HG03378 (cell line): ENCODE results near the gene PRND.
"Not testable (repeated sequence)": the region's sequence is repeated elsewhere in the genome, so short reads cannot be mapped to it uniquely, and the experiment has no call there.

Experiments used
- ATAC-seq: cut with Tn5 transposase; IDR thresholded peaks from one replicate; pipeline ENCODE4 v1.9.1; 2021; ENCODE audit warnings: mild to moderate bottlenecking, moderate library complexity; ENCODE audit not compliant: unreplicated experiment

The PRND gene

GRCh38 chr20:4708036-4708435 is 13.7 kb upstream of the PRND start:
- ATAC-seq, result no peak

DNA sequence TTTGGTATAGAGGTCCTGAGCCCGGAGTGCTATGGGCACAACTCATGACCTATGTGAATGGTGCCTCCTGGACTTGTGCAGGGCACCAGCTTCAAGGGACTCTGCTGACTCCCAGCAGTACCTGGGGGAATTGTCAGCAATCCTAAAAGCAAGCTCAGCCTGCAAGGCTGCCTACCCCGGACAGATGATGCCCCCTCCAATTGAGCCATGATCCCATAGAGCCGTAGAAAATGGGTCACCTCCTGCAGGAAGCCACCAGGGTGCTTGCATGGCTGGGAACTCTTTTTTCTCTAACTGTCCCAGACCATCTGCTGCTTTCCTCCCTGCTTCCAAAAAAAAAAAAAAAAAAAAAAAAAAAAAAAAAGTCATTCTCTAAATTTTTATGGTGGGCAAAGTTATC is 12.9 kb upstream of the PRND start:
- no peak for ATAC-seq

- ATAC-seq, result no peak
These were observed 12.2 kb upstream of the PRND start for GRCh38 chr20:4709261-4710105.

DNA sequence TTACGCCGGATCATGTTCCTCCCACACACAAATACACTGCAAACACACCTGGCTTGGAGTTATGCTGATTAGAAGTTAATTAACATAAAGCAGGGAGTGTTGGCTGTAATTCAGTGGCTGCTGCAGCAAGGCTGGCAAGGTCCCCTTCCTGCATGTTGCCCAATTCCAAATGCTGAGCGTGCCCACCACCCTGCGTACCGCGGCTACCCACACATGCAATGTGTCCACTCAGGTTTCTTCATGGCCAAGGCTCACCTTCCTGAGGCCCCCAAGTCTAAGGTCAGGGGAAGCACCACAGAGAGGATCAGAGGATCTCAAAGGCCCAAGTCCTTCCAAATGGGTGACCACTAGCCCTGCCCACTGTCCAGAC is 11.6 kb upstream of the PRND start:
- no peak for ATAC-seq

DNA sequence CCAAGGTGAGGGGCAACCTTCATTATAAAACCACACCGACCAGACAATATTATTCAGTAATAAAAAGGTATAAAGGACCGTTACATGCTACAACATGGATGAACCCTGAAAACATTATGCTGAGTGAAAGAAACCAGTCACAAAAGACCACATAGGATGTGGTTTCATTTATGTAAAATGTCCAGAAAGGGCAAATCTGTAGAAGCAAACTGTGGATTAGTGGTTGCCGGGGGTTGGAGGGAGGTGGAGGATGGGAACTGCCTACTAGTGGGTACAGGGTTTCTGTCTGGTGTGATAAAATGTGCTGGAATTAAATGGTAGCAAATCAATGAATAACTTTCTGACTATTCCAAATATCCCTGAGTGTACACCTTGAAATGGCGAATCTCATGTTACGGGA is 10.2 kb upstream of the PRND start:
- no peak for ATAC-seq

DNA sequence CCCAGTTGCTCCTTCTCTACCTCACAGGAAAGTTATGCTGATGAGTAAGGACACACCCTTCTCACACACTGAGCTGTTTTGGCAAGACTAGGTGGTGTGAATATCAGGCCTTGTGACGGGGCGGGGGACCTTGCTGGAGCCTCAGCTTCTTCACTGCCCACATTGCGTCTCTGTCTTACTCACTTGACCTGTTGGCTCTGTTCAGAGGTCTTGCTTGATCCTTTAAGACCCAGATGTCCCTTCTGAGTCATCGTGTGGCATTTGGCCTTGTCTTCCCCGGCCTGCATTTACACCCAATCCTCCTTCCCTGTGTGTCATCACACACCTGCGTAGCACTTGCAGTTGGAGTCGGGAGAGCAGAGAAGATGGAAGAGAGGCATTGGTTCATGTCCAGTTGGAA is 8.3 kb upstream of the PRND start:
- ATAC-seq, result no peak

GRCh38 chr20:4714818-4715217 is 6.9 kb upstream of the PRND start:
- ATAC-seq, result no peak

DNA sequence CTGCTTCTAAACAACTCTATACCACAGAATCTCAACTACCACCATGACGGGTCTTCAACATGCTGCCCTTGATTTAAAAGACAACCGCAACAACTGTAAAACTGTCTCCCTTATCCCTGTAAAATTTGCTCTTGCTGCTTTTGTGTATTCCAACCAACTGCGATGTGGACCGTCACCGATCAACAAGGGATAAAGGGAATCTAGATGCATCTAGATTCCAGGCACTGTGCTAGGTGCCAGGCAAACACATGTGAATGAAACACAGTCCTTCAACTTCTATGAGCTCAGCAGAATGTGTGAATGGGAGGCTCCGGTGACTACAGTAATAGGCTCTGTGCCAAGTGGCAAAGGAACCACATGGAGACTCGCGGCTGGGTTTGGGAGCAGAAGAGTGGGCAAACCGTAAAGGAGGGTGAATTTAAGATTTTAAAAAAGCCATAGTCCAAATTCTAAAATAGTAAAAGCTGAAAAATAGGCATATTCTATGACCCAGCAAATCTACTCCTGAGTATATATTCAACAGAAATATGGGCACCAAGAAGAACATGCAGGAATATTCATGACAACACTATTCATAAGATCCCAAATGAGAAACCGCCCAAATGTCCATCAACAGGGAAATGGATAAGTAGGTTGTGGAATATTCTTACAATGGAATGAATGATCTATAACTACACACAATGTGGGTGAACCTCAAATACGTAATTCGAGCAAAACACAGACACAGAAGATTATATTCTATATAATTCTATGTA is 3.7 kb upstream of the PRND start:
- ATAC-seq, result no peak

GRCh38 chr20:4719190-4719589 is 2.5 kb upstream of the PRND start:
- ATAC-seq, result no peak

- ATAC-seq, result peak; percentile 88
These were observed 1.4 kb upstream of the PRND start for GRCh38 chr20:4720041-4720976.

- ATAC-seq, result no peak
These were observed 746 bp upstream of the PRND start for GRCh38 chr20:4720977-4721349.

- ATAC-seq, result no peak
These were observed 862 bp downstream of the PRND start for GRCh38 chr20:4722571-4722970.

DNA sequence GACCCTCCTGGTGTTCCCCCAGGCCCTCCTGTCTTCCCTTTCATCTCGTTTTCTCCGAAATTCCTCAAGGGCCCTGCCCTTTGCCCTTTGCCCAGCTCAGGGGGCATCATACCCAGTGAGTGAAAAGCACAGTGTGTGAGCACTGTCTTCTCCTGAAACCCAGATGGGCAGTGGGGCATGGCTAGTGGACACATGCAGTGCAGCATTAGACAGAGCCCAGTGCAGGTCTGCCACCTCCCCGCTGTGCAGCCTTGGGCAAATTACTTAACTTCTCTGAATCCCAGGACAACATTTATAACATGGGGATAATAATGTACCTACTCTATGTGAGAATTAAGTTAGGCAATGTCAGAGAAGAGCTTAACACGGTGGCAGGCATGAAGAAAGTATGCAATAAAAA is 1.3 kb downstream of the PRND start:
- no peak for ATAC-seq

GRCh38 chr20:4723553-4723952 is 1.8 kb downstream of the PRND start:
- ATAC-seq, result not testable (repeated sequence)

DNA sequence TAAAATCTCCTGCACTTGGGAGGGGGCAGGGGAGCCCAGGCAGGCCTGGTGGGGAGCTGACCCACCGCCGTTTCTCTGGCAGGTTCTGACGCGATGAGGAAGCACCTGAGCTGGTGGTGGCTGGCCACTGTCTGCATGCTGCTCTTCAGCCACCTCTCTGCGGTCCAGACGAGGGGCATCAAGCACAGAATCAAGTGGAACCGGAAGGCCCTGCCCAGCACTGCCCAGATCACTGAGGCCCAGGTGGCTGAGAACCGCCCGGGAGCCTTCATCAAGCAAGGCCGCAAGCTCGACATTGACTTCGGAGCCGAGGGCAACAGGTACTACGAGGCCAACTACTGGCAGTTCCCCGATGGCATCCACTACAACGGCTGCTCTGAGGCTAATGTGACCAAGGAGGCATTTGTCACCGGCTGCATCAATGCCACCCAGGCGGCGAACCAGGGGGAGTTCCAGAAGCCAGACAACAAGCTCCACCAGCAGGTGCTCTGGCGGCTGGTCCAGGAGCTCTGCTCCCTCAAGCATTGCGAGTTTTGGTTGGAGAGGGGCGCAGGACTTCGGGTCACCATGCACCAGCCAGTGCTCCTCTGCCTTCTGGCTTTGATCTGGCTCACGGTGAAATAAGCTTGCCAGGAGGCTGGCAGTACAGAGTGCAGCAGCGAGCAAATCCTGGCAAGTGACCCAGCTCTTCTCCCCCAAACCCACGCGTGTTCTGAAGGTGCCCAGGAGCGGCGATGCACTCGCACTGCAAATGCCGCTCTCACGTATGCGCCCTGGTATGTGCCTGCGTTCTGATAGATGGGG is 3.0 kb downstream of the PRND start:
- ATAC-seq, result no peak

- no peak for ATAC-seq
These were observed 3.5 kb downstream of the PRND start for GRCh38 chr20:4725263-4725550.

DNA sequence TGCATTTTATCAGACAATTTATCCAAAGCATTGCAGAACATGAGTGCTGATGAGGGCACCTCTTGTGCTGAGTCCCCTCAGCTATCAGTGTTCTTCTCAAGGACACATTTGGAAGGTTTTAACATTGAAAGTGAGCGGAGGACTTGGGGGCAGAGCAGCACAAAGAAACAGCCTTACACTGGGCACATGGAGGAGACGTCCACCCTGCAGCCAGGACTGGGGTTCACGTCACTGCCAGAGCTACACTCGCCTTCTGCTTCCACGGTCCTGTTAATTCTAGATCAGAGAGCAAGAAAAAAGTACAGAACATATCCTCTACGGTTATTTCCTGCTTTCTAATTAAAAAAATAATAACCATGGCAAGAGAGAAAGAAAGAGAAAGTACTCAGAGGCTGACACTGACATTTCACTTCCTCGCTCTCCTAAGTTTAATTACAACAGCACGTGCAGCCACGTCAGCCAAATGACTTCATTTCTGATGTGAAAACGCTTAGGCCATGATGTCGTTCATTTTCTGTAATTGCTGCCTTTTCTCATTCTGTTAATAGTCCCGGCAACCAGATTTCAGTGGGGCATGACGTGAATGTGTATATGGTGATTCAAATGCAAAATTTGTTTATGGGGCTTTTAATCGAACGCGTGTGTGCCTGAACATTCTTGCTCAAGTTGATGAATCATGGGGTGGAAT is 5.1 kb downstream of the PRND start:
- ATAC-seq, result peak; percentile 49

- no peak for ATAC-seq
These were observed 6.5 kb downstream of the PRND start for GRCh38 chr20:4728120-4728760.

DNA sequence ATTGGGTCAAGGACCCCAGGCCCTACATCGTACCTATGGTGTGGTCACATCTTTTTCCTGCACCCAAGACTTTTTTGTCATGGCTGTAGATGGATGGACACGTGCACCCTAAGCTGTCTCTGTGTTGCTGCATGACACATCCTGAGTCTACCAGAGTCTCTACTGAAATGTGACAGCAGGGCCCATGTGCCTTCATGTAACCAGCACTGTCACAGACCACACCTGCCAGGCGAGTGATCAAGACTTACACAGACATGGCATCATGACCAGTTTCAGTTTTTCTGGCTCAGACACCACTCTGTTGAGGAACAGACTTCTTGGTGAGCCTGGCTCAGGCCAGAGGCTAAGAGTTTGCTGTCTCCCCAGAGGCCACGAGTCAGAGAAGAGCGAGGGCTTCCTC is 7.6 kb downstream of the PRND start:
- ATAC-seq, result no peak

GRCh38 chr20:4730780-4731179 is 9.1 kb downstream of the PRND start:
- no peak for ATAC-seq
